ENCODE results near the gene GPR31. TPM values are rescaled to one million over a fixed set of nuclear protein-coding genes. Genes with fewer than 3 reads are reported as not detected.

The GPR31 gene
- total and polyA plus RNA-seq, 2 donors (not counting 1 experiment from before 2014, with no cell fraction given) = not detected

GRCh38 chr6:167165858-167166471, 8.2 kb upstream of the GPR31 start:
- H3K4me3 ChIP-seq (ENCODE audit: control extremely low read depth in 1 of 5, extremely low read depth in 1 of 5, insufficient read depth in 1 of 5, low read depth in 2 of 5, low read length in 4 of 5) = no peak overlapping the region
- H2AFZ ChIP-seq (ENCODE audit: insufficient read depth, low read depth, low read length, poor library complexity, severe bottlenecking) = no peak overlapping the region
- no peak overlapping the region for H3K27ac ChIP-seq (ENCODE audit: low read length in 2 of 2)
- H3K4me3 Mint-ChIP-seq = no peak overlapping the region
- ChIA-PET CTCF (interaction anchor here (0.5 to 1.0 kb wide), 2 partner anchors 24 to 812 kb away, joined by 3 read pairs; no protein-coding TSS in a partner anchor), POLR2A (no interaction called here)
- DNase-seq = no peak
- H3K4me2 ChIP-seq (replicated peaks; ENCODE audit: low read depth, low read length, poor library complexity, severe bottlenecking) = no peak overlapping the region
- H3K4me1 ChIP-seq (ENCODE audit: control insufficient read depth in 2 of 2, insufficient read depth in 2 of 2, low read length in 2 of 2) = peaks cover 0 to 3% of the 10 kb centered on the region in 2 donors
- TF ChIP-seq CTCF (IDR thresholded peaks at IDR 0.05) = no peak
- TF ChIP-seq EZH2 (IDR thresholded peaks at IDR 0.05; ENCODE audit: borderline replicate concordance, insufficient read depth, low read depth, low read length, poor library complexity, severe bottlenecking) = no peak
- no peak overlapping the region for H3K9ac ChIP-seq (ENCODE audit: low read length)
- H3K36me3 ChIP-seq (replicated peaks in 1 of 2; ENCODE audit: control extremely low read depth in 1 of 2, control insufficient read depth in 1 of 2, extremely low read depth in 1 of 2, insufficient read depth in 2 of 2, low read length in 1 of 2) = no peaks in the 10 kb centered on the region
- H3K27me3 Mint-ChIP-seq = peaks cover 4% of the 10 kb centered on the region
- H3K27ac Mint-ChIP-seq = no peak overlapping the region
- no peak for ATAC-seq (ENCODE audit: low read depth)
- intact Hi-C loops (cut with micrococcal nuclease) = no loop called here
- H4K20me1 ChIP-seq (ENCODE audit: control insufficient read depth, insufficient read depth, low read length, poor library complexity, severe bottlenecking) = no peaks in the 10 kb centered on the region
- H3K4me1 Mint-ChIP-seq = peaks cover 8% of the 10 kb centered on the region
- H3K9me3 ChIP-seq (ENCODE audit: control extremely low read depth in 1 of 3, control insufficient read depth in 2 of 3, insufficient read depth in 1 of 3, low read length in 2 of 3) = no peaks in the 10 kb centered on the region
- no peaks in the 10 kb centered on the region for H3K79me2 ChIP-seq (ENCODE audit: control insufficient read depth, insufficient read depth, low read length)
- H3K9me3 Mint-ChIP-seq (ENCODE audit: insufficient read depth) = no peaks in the 10 kb centered on the region
- H3K27me3 ChIP-seq (replicated peaks in 1 of 4; ENCODE audit: control extremely low read depth in 1 of 4, control insufficient read depth in 3 of 4, insufficient read depth in 4 of 4, low read length in 3 of 4) = peaks cover 0 to 4% (median 0%) of the 10 kb centered on the region in 4 experiments
- no CpG with 5 or more reads among the region's 2 CpGs for WGBS (ENCODE audit: insufficient coverage)

- H3K27me3 ChIP-seq (replicated peaks in 1 of 4; ENCODE audit: control extremely low read depth in 1 of 4, control insufficient read depth in 3 of 4, insufficient read depth in 4 of 4, low read length in 3 of 4) = no peaks in the 10 kb centered on the region
- Mint-ChIP-seq H3K27ac (no peak overlapping the region), H3K4me3 (no peak overlapping the region), H3K9me3 (ENCODE audit: insufficient read depth) (no peaks in the 10 kb centered on the region), H3K4me1 (peaks cover 2% of the 10 kb centered on the region), H3K27me3 (no peaks in the 10 kb centered on the region)
- H3K4me1 ChIP-seq (ENCODE audit: control insufficient read depth in 2 of 2, insufficient read depth in 2 of 2, low read length in 2 of 2) = no peaks in the 10 kb centered on the region
- H3K9ac ChIP-seq (ENCODE audit: low read length) = no peak overlapping the region
- no peak overlapping the region for H3K27ac ChIP-seq (ENCODE audit: low read length in 2 of 2)
- ChIA-PET CTCF (interaction anchor here (1.0 to 1.1 kb wide), 2 partner anchors 12 to 385 kb away, joined by 3 read pairs; no protein-coding TSS in a partner anchor), POLR2A (no interaction called here)
- no peaks in the 10 kb centered on the region for H3K9me3 ChIP-seq (ENCODE audit: control extremely low read depth in 1 of 3, control insufficient read depth in 2 of 3, insufficient read depth in 1 of 3, low read length in 2 of 3)
- no peaks in the 10 kb centered on the region for H3K79me2 ChIP-seq (ENCODE audit: control insufficient read depth, insufficient read depth, low read length)
- TF ChIP-seq CTCF (IDR thresholded peaks at IDR 0.05) (no peak), EZH2 (IDR thresholded peaks at IDR 0.05; ENCODE audit: borderline replicate concordance, insufficient read depth, low read depth, low read length, poor library complexity, severe bottlenecking) (no peak)
- H3K4me2 ChIP-seq (replicated peaks; ENCODE audit: low read depth, low read length, poor library complexity, severe bottlenecking) = no peak overlapping the region
- DNase-seq = no peak
- intact Hi-C loops (cut with micrococcal nuclease) = no loop called here
- WGBS (ENCODE audit: insufficient coverage) = no CpG with 5 or more reads among the region's 3 CpGs
- H2AFZ ChIP-seq (ENCODE audit: insufficient read depth, low read depth, low read length, poor library complexity, severe bottlenecking) = no peak overlapping the region
- no peak for ATAC-seq (ENCODE audit: low read depth)
- H3K36me3 ChIP-seq (replicated peaks in 1 of 2; ENCODE audit: control extremely low read depth in 1 of 2, control insufficient read depth in 1 of 2, extremely low read depth in 1 of 2, insufficient read depth in 2 of 2, low read length in 1 of 2) = no peaks in the 10 kb centered on the region
- no peaks in the 10 kb centered on the region for H4K20me1 ChIP-seq (ENCODE audit: control insufficient read depth, insufficient read depth, low read length, poor library complexity, severe bottlenecking)
- no peak overlapping the region for H3K4me3 ChIP-seq (ENCODE audit: control extremely low read depth in 1 of 5, extremely low read depth in 1 of 5, insufficient read depth in 1 of 5, low read depth in 2 of 5, low read length in 4 of 5)
Measured at GRCh38 chr6:167164261-167164660, 6.5 kb upstream of the GPR31 start.
